GM12874 (cell line): ENCODE results near the gene B4GALNT4.

ENCODE experiments used
- TF ChIP-seq, protein P1 (sequence below): IDR thresholded peaks from 2 replicates; pipeline ENCODE4 v1.5.1; 2011; ENCODE audit warnings: low read depth, mild to moderate bottlenecking, control low read depth, low read length, moderate library complexity; ENCODE audit not compliant: insufficient read depth

B4GALNT4 gene

GRCh38 chr11:392102-392777, 22.9 kb downstream of the B4GALNT4 start:
- TF ChIP-seq, protein P1, sequence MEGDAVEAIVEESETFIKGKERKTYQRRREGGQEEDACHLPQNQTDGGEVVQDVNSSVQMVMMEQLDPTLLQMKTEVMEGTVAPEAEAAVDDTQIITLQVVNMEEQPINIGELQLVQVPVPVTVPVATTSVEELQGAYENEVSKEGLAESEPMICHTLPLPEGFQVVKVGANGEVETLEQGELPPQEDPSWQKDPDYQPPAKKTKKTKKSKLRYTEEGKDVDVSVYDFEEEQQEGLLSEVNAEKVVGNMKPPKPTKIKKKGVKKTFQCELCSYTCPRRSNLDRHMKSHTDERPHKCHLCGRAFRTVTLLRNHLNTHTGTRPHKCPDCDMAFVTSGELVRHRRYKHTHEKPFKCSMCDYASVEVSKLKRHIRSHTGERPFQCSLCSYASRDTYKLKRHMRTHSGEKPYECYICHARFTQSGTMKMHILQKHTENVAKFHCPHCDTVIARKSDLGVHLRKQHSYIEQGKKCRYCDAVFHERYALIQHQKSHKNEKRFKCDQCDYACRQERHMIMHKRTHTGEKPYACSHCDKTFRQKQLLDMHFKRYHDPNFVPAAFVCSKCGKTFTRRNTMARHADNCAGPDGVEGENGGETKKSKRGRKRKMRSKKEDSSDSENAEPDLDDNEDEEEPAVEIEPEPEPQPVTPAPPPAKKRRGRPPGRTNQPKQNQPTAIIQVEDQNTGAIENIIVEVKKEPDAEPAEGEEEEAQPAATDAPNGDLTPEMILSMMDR = no peak

GRCh38 chr11:393219-394033, 24.1 kb downstream of the B4GALNT4 start:
- TF ChIP-seq, protein P1 = no peak

DNA sequence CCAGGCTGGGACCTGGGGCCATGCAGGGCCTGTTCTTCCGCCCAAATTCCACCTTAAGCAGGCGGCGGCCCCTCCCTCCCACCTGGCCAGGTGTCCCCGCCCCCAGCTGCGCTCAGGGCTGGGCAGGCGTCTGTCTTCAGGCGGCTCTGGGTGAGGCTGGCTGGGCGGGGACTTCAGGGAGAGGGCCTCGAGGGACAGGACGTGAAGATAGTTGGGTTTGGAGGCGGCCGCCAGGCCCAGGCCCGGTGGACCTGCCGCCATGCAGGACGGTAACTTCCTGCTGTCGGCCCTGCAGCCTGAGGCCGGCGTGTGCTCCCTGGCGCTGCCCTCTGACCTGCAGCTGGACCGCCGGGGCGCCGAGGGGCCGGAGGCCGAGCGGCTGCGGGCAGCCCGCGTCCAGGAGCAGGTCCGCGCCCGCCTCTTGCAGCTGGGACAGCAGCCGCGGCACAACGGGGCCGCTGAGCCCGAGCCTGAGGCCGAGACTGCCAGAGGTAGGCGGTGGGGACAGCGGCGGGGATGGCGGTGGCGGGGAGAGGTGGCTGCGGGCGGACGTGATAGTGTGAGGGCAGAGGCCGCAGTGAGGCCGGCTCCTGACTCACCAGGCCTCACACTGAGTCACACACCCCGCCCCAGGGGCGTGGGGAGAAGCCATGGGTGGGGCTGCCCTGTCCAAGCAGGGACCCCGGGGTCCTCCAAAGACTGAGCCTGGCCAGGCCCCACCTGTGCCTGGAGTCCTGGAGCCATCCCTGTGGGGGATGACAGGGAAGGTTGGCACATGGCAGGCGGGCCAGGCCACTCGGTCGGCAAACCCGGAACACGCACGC, 24.9 kb downstream of the B4GALNT4 start, which contains the start of gene PKP3:
Gene PKP3, plus strand, starts transcription at position 176 of the 824 bp plus-strand sequence. Its CDS starts 84 bp downstream, at position 260.
- TF ChIP-seq, protein P1 = no peak

GRCh38 chr11:394858-395655, 25.8 kb downstream of the B4GALNT4 start:
- TF ChIP-seq, protein P1 = no peak

DNA sequence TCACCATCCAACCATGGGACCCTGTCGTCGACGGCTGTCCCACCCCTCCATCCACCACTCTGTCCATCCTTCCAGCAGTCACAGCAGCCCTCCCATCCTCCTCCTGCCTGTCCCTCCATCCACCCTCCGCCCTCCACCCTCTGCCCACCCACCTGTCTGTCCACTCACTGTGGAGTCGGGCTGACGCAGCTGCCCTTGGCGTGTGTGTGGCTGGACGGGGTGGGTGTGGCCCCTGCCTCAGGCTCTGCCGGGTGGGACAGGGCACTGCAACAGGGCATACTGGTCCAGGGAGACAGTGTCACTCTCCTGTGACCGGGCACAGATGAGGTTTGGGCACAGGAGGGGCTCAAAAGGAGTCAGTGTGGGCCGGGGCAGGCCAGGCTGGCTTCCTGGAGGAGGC, 26.6 kb downstream of the B4GALNT4 start:
- TF ChIP-seq, protein P1 = no peak

DNA sequence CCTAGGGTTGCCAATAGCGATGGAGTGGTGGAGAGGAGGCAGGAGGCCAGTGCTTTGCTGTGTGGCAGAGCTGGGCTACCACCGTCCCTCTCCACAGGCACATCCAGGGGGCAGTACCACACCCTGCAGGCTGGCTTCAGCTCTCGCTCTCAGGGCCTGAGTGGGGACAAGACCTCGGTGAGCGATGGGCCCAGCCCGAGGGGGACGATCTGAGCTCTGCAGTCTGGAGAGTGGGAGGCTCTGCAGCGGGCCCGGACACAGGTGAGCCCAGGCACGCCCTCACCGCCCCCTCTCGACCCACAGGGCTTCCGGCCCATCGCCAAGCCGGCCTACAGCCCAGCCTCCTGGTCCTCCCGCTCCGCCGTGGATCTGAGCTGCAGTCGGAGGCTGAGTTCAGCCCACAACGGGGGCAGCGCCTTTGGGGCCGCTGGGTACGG, 27.2 kb downstream of the B4GALNT4 start:
- TF ChIP-seq, protein P1 = peak; percentile 44
